OCI-LY7 (cell line): ENCODE results near the gene SIRT6.
A peak's percentile ranks its signal among the peaks of the same experiment; 100 is the strongest.

Experiments
- CTCF ChIP-seq: fragments of 200-600 bp; sonication (generic); conservative IDR thresholded peaks from 2 replicates; pipeline ENCODE4 v1.5.1; 2014; ENCODE audit warnings: mild to moderate bottlenecking, antibody characterized with exemption, low read length, moderate library complexity, mixed read lengths
- EZH2phosphoT487 ChIP-seq: fragments of 200-600 bp; sonication (generic); IDR thresholded peaks from 2 replicates; pipeline ENCODE4 v1.6.1; 2018; ENCODE audit warnings: low read depth, borderline replicate concordance, mild to moderate bottlenecking, mixed run types, antibody characterized with exemption, low read length, moderate library complexity, mixed read lengths

GRCh38 chr19:4208385-4209094 lies 26.2 kb upstream of the SIRT6 start:
- TF ChIP-seq CTCF (peak; percentile 78), EZH2phosphoT487 (no peak)
